Tibial artery (tissue), 4 donors: ENCODE measurements around the gene ELOVL6.

Experiments used
- DNase-seq, 2 donors: peaks; one replicate each; pipeline ENCODE4 v3.0.0-alpha.2; 2019
- H3K27ac ChIP-seq, 2 donors: fragments of 200-600 bp; sonication (generic) in 1 of 2; 1 replicate in 1 of 2; 2 replicates in 1 of 2; pipeline ENCODE4 v1.5.1; 2018 to 2019; ENCODE audit warnings: mild to moderate bottlenecking in 1 of 2
- H3K27me3 ChIP-seq, 2 donors: fragments of 200-600 bp; sonication (generic) in 1 of 2; one replicate each; pipeline versions ENCODE4 v1.5.1 to v1.6.0; 2016 to 2019
- H3K36me3 ChIP-seq, 3 donors: fragments of 200-600 bp; sonication (generic) in 2 of 3; one replicate each; pipeline ENCODE4 v1.5.1; 2016 to 2019; ENCODE audit warnings: mild to moderate bottlenecking in 2 of 3
- H3K4me1 ChIP-seq, 4 donors: fragments of 200-600 bp; sonication (generic) in 2 of 4; 1 replicate in 3 of 4; 2 replicates in 1 of 4; pipeline ENCODE4 v1.5.1; 2016 to 2019
- H3K4me3 ChIP-seq, 2 donors: fragments of 200-600 bp; sonication (generic) in 1 of 2; 1 replicate in 1 of 2; 2 replicates in 1 of 2; pipeline ENCODE4 v1.5.1; 2018 to 2019; ENCODE audit warnings: mild to moderate bottlenecking in 2 of 2
- H3K9me3 ChIP-seq, 3 donors: fragments of 200-600 bp; sonication (generic) in 1 of 3; one replicate each; pipeline ENCODE4 v1.5.1; 2016 to 2019
- CTCF ChIP-seq, 2 experiments: fragments of 200-600 bp in 1 of 2; fragments of 450-650 bp in 1 of 2; IDR thresholded peaks; one replicate each; pipeline ENCODE4 v1.5.1; 2017 to 2019; ENCODE audit warnings: antibody characterized with exemption in 2 of 2, mild to moderate bottlenecking in 1 of 2, moderate library complexity in 1 of 2
- intact Hi-C: fragments of 100-400 bp; cut with DNase I; formaldehyde crosslinking; loops from one replicate; pipeline ENCODE4 v1.15.0; 2023; ENCODE audit warnings: low total_unique reads

The ELOVL6 gene

DNA sequence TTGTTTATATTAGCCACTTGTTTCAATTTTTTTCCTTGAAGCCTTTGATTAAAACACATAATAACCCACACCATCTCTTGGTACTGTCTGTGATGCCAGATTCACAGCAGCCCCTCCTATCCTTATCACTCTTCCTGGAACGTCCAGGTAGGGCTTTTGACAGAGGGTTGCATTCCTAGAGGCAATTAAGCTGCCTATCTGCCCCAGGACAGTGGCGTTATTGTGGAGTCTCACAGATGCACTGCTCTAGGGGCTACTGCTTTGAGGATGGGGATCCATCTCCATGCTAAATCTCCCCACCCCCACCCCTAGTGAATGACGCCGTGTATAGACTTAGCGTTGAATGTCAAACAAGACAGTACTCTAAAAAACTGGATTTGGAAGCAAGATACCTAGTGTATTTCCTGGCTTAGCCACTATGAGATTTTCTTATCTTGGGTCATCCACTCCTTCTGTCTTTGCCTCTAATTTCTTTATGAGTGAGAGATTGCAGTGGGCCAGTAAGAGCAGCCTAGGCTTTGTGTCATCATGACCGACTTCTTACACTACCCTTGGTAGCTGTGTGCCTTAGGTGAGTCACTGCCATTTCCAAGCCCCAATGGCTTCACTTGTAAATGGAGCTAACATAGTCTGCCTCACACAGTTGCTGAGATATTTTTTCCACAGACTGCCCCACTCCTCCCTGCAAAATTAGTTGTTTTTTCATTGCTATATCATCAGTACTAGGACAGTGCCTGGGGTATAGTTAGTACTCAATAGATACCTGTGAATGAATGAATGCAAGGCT is 194.8 kb downstream of the ELOVL6 start:
- no peak overlapping the region for H3K27ac ChIP-seq
- intact Hi-C loops = no loop called here
- no peak for TF ChIP-seq CTCF (IDR thresholded peaks at IDR 0.05)

DNA sequence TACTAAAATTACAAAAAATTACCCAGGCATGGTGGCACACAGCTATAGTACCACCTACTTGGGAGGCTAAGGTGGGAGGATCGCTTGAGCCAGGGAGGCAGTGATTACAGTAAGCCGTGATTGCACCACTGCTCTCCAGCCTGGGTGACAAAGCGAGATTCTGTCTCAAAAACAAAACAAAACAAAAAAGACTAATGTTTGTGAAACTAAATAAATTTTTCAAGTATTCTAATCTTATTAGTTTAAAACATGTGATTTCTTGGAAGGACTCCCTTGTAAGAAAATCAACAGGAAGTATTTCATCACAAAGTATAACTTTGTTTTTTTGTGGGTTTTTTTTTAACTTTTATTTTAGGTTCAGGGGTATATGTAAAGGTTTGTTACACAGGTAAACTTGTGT is 196.1 kb downstream of the ELOVL6 start:
- Histone ChIP-seq H3K4me3 (no peak overlapping the region), H3K36me3 (no peaks in the 10 kb centered on the region), H3K9me3 (no peaks in the 10 kb centered on the region), H3K4me1 (no peaks in the 10 kb centered on the region), H3K27me3 (peaks cover 0 to 15% of the 10 kb centered on the region in 2 donors), H3K27ac (no peak overlapping the region)
- no peak for TF ChIP-seq CTCF (IDR thresholded peaks at IDR 0.05)
- intact Hi-C loops = no loop called here
- no peak for DNase-seq

More for the DNA sequence above, 194.8 kb downstream of the ELOVL6 start:
- Histone ChIP-seq H3K36me3 (no peaks in the 10 kb centered on the region), H3K4me1 (no peaks in the 10 kb centered on the region), H3K4me3 (no peak overlapping the region), H3K9me3 (no peaks in the 10 kb centered on the region), H3K27me3 (peaks cover 0 to 6% of the 10 kb centered on the region in 2 donors)
- no peak for DNase-seq

DNA sequence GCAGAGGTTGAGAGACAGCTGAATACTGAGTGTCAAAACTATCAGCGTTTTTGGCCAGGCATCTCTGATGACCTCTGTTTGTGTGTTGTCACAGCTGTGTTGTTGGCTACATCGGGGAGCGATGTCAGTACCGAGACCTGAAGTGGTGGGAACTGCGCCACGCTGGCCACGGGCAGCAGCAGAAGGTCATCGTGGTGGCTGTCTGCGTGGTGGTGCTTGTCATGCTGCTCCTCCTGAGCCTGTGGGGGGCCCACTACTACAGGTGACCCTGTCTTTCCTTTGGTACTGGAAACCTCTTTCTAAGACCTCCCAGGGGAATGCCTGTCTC is 198.9 kb downstream of the ELOVL6 start:
- Histone ChIP-seq H3K27me3 (peaks cover 0 to 16% of the 10 kb centered on the region in 2 donors), H3K4me3 (no peak overlapping the region), H3K9me3 (no peaks in the 10 kb centered on the region), H3K27ac (no peak overlapping the region), H3K4me1 (no peaks in the 10 kb centered on the region), H3K36me3 (no peaks in the 10 kb centered on the region)
- no peak for DNase-seq
- intact Hi-C loops = loop anchor here (5.0 kb wide), 1 partner anchor 518 kb away; no protein-coding TSS in a partner anchor
- TF ChIP-seq CTCF (IDR thresholded peaks at IDR 0.05) = no peak

DNA sequence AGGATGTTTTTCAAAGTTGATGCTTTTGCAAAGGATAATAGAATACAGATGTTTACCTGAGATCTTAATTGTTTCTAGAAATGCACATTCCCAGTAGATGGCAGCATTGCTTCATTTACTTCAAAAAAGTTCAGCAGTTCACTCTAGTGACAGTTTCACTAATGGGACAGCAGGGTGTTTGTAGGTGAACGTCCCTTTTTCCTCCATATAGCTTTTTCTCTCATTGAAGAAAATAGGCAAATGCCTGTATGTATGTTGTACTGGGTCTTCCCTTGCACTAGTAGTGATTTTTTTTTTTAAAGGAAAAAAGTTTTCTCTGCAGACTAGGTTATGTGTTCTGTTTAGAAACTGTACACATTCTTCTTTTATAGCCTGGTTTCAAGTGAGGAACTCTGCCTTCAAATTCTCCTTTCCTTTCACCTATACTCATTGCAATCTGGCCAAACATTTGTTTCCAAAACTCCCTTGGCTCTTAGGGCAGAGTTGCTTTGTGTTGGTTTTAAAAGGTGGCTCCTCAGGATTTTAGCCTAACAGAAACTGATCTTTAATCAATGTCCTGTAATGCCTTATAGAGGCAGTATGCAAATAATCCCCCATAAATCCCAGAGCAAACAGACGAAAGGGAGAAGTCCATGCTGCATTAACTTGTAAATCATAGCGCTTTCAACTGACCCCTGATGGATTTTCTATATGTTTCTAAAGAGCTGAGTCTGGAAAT is 199.4 kb downstream of the ELOVL6 start:
- DNase-seq = no peak
- Histone ChIP-seq H3K9me3 (no peaks in the 10 kb centered on the region), H3K36me3 (no peaks in the 10 kb centered on the region), H3K4me1 (no peaks in the 10 kb centered on the region), H3K4me3 (no peak overlapping the region), H3K27me3 (peaks cover 0 to 16% of the 10 kb centered on the region in 2 donors), H3K27ac (no peak overlapping the region)
- TF ChIP-seq CTCF (IDR thresholded peaks at IDR 0.05) = peak; percentile 57 to 60
- intact Hi-C loops = loop anchor here (5.0 kb wide), 1 partner anchor 518 kb away; no protein-coding TSS in a partner anchor

DNA sequence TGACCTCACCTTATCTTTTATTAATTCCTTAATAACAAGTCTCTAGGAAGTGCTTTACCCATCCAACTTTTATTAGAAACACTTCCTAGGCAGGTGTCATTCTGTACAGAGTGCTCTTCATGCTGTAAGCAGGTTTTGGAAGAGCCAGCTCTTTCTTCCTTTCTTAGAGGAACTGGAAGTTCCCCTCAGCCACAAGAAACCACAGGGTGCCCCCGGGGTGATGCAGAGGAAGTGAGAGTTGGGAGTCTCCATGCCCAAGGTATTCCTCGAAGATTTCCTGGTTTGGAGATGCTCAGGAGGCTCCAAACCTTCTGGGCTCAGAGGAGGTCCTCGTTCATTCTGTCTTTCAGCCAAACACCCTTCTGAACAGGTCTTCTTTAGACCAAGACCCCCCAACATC is 201.9 kb downstream of the ELOVL6 start:
- no peaks in the 10 kb centered on the region for H3K4me1 ChIP-seq
- H3K27ac ChIP-seq = no peak overlapping the region
- DNase-seq = no peak
- H3K4me3 ChIP-seq = no peak overlapping the region
- intact Hi-C loops = loop anchor here (5.0 kb wide), 1 partner anchor 521 kb away; no protein-coding TSS in a partner anchor
- H3K36me3 ChIP-seq = no peaks in the 10 kb centered on the region
- H3K27me3 ChIP-seq = peaks cover 0 to 17% of the 10 kb centered on the region in 2 donors
- no peak for TF ChIP-seq CTCF (IDR thresholded peaks at IDR 0.05)
- no peaks in the 10 kb centered on the region for H3K9me3 ChIP-seq
